ENCODE data around the gene RMDN2.

DNA sequence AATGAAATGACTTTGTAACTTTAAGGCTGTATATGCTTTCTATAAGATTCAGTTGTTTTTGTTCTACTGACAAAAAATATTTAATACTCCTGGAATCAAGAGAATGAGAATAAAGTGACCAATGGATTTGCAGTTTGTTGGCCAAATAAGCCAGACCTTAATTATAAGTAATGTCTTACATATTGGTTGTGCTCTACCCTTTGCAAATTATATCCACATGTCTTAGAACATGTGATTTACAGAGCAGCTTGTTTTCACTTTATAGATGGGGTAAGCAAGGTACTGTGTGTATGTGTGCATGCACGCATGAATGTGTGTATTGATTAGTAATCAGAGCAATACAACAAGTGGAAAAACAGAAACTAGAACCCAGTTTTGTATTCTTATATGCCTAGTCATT lies 59.1 kb downstream of the RMDN2 start:
- TF ChIP-seq, protein P1, sequence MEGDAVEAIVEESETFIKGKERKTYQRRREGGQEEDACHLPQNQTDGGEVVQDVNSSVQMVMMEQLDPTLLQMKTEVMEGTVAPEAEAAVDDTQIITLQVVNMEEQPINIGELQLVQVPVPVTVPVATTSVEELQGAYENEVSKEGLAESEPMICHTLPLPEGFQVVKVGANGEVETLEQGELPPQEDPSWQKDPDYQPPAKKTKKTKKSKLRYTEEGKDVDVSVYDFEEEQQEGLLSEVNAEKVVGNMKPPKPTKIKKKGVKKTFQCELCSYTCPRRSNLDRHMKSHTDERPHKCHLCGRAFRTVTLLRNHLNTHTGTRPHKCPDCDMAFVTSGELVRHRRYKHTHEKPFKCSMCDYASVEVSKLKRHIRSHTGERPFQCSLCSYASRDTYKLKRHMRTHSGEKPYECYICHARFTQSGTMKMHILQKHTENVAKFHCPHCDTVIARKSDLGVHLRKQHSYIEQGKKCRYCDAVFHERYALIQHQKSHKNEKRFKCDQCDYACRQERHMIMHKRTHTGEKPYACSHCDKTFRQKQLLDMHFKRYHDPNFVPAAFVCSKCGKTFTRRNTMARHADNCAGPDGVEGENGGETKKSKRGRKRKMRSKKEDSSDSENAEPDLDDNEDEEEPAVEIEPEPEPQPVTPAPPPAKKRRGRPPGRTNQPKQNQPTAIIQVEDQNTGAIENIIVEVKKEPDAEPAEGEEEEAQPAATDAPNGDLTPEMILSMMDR (IDR thresholded peaks at IDR 0.05; ENCODE audit: low read depth, low read length, missing input control) = no peak
- TF ChIP-seq RAD21 (IDR thresholded peaks at IDR 0.05) (no peak), TAF1 (conservative IDR thresholded peaks at IDR 0.05) (no peak), YY1 (IDR thresholded peaks at IDR 0.05) (no peak), JUND (IDR thresholded peaks at IDR 0.05) (no peak)

Data from liver (tissue), 3 donors.